OCI-LY3 (cell line): Measurements from ENCODE around the gene CDC42BPA.

ENCODE experiments used
- H2AFZ ChIP-seq: fragments of 200-600, 300-600 bp; shearing (Covaris generic); 2 replicates; pipeline ENCODE4 v1.6.0; 2014; ENCODE audit warnings: antibody characterized with exemption, low read depth, low read length
- H3K27ac ChIP-seq: fragments of 200-600, 300-600 bp; sonication (generic); 2 replicates; pipeline ENCODE4 v1.5.1; 2014; ENCODE audit warnings: mild to moderate bottlenecking, low read length, moderate library complexity, mixed read lengths
- H3K27me3 ChIP-seq: fragments of 200-600, 300-600 bp; sonication (generic); 2 replicates; pipeline ENCODE4 v1.6.1; 2014; ENCODE audit warnings: low read depth, low read length, mixed read lengths
- H3K36me3 ChIP-seq: fragments of 200-600, 300-600 bp; sonication (generic); replicated peaks from 2 replicates; pipeline ENCODE3; 2014; ENCODE audit warnings: low read depth, low read length, mixed read lengths
- H3K4me1 ChIP-seq: fragments of 300-600, 200-600 bp; sonication (generic); 2 replicates; pipeline ENCODE4 v1.6.1; 2014; ENCODE audit warnings: low read length, mixed read lengths
- H3K4me2 ChIP-seq: fragments of 200-600, 300-600 bp; sonication (generic); 2 replicates; pipeline ENCODE4 v1.6.1; 2014; ENCODE audit warnings: low read length, mixed read lengths
- H3K4me3 ChIP-seq: fragments of 300-600, 200-600 bp; sonication (generic); 2 replicates; pipeline ENCODE4 v1.5.1; 2014; ENCODE audit warnings: antibody characterized with exemption, mild to moderate bottlenecking, low read length, moderate library complexity
- H3K79me2 ChIP-seq: fragments of 300-600, 200-600 bp; shearing (Covaris generic); 2 replicates; pipeline ENCODE4 v1.6.1; 2014; ENCODE audit warnings: mild to moderate bottlenecking, low read length, mixed read lengths
- H3K9ac ChIP-seq: fragments of 300-600, 200-600 bp; shearing (Covaris generic); 2 replicates; pipeline ENCODE4 v1.6.0; 2014; ENCODE audit warnings: mild to moderate bottlenecking, low read length, moderate library complexity
- H3K9me3 ChIP-seq: fragments of 200-600, 300-600 bp; shearing (Covaris generic); 2 replicates; pipeline ENCODE4 v1.6.1; 2014; ENCODE audit warnings: low read length, mixed read lengths; ENCODE audit not compliant: insufficient read depth
- H4K20me1 ChIP-seq: fragments of 200-600, 300-600 bp; sonication (generic); 2 replicates; pipeline ENCODE4 v1.6.1; 2016; ENCODE audit warnings: low read length, mixed read lengths; ENCODE audit not compliant: insufficient read depth
- EZH2phosphoT487 ChIP-seq: fragments of 200-600 bp; shearing (Covaris generic); IDR thresholded peaks from 2 replicates; pipeline ENCODE4 v1.6.1; 2018; ENCODE audit warnings: antibody characterized with exemption, mixed run types, low read depth
- TF ChIP-seq, protein P1 (sequence below): fragments of 200-600, 300-600 bp; sonication (generic); IDR thresholded peaks from 2 replicates; pipeline ENCODE4 v1.5.1; 2014; ENCODE audit warnings: antibody characterized with exemption, low read length, low read depth

Gene CDC42BPA

DNA sequence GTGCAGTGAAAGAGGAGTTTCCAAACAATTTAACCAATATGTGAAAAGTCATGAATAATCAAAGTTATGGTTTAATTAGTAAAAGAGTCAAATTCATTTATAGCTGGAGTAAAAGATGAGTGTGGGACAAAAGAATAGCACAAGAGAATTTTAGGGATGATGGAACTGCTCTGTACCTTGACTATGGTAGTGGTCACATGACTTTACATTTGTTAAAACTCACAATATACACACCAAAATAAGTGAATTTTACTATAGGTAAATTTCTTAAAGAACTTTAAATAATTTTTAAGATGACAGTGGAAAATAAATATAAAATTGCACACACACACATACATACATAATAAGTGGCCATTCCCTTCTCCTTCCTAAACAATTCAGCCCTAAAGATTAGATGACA is 13.6 kb downstream of the CDC42BPA start:
- H4K20me1 ChIP-seq: no peaks in the 10 kb centered on the region
- H3K4me3 ChIP-seq: no peak overlapping the region
- H3K4me2 ChIP-seq: no peak overlapping the region
- H3K36me3 ChIP-seq: no peaks in the 10 kb centered on the region
- no peak overlapping the region for H2AFZ ChIP-seq
- H3K9ac ChIP-seq: no peak overlapping the region
- H3K4me1 ChIP-seq: no peaks in the 10 kb centered on the region
- TF ChIP-seq EZH2phosphoT487: no peak
- TF ChIP-seq, protein P1, sequence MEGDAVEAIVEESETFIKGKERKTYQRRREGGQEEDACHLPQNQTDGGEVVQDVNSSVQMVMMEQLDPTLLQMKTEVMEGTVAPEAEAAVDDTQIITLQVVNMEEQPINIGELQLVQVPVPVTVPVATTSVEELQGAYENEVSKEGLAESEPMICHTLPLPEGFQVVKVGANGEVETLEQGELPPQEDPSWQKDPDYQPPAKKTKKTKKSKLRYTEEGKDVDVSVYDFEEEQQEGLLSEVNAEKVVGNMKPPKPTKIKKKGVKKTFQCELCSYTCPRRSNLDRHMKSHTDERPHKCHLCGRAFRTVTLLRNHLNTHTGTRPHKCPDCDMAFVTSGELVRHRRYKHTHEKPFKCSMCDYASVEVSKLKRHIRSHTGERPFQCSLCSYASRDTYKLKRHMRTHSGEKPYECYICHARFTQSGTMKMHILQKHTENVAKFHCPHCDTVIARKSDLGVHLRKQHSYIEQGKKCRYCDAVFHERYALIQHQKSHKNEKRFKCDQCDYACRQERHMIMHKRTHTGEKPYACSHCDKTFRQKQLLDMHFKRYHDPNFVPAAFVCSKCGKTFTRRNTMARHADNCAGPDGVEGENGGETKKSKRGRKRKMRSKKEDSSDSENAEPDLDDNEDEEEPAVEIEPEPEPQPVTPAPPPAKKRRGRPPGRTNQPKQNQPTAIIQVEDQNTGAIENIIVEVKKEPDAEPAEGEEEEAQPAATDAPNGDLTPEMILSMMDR: no peak
- no peaks in the 10 kb centered on the region for H3K9me3 ChIP-seq
- H3K27ac ChIP-seq: no peak overlapping the region
- no peaks in the 10 kb centered on the region for H3K79me2 ChIP-seq
- H3K27me3 ChIP-seq: peaks cover 7% of the 10 kb centered on the region; the same call in 1 of the 2 replicates

DNA sequence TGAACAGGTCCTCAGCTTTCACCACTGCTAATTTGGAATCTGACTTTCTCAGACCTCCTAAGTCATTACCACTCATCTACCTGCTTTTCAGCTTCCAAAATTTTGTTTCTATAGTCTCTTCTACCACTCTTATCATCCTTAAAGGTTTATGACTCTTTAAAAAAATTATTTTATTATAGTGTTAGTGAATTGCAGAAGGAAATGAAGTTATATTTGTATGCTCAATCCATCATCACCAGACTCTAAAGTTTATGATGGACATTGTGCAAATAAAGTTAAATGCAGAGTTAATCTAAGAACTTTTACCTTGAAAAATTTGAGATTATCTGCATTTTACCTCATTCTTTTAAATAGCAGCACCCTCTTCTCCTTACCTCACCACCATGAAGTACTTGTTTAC is 14.6 kb downstream of the CDC42BPA start:
- no peak for TF ChIP-seq EZH2phosphoT487
- TF ChIP-seq, protein P1: no peak
- no peak overlapping the region for H3K9ac ChIP-seq
- H4K20me1 ChIP-seq: no peaks in the 10 kb centered on the region
- no peak overlapping the region for H3K27ac ChIP-seq
- no peak overlapping the region for H2AFZ ChIP-seq
- H3K79me2 ChIP-seq: no peaks in the 10 kb centered on the region
- H3K36me3 ChIP-seq: no peaks in the 10 kb centered on the region
- peaks cover 7% of the 10 kb centered on the region; the same call in 1 of the 2 replicates for H3K27me3 ChIP-seq
- no peak overlapping the region for H3K4me2 ChIP-seq
- H3K9me3 ChIP-seq: no peaks in the 10 kb centered on the region
- no peaks in the 10 kb centered on the region for H3K4me1 ChIP-seq
- no peak overlapping the region for H3K4me3 ChIP-seq

DNA sequence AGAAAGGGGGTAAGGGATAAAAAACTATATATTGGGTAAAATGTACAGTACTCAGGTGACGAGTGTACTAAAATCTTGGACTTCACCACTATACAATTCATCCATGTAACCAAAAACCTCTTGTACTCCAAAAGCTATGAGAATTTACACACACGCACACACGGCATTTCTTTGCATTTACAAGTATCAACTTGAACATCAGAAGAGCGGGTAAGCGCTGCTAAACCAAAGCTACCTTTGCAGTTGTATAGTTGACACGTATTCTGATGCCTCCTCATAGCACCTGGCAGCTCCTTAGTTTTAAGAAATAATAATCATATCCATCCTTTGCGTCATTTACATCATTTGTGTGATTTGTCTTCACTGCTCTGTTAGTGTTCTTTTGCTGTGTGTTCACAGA is 17.6 kb downstream of the CDC42BPA start:
- H3K9me3 ChIP-seq: no peaks in the 10 kb centered on the region
- no peaks in the 10 kb centered on the region for H4K20me1 ChIP-seq
- H3K36me3 ChIP-seq: no peaks in the 10 kb centered on the region
- no peak overlapping the region for H3K4me3 ChIP-seq
- H3K9ac ChIP-seq: no peak overlapping the region
- no peaks in the 10 kb centered on the region for H3K4me1 ChIP-seq
- H2AFZ ChIP-seq: no peak overlapping the region
- TF ChIP-seq, protein P1: no peak
- TF ChIP-seq EZH2phosphoT487: no peak
- 0 out of 2 replicates have a peak, but pooled peaks cover 3% of the 10 kb centered on the region for H3K27me3 ChIP-seq
- H3K79me2 ChIP-seq: no peaks in the 10 kb centered on the region
- H3K4me2 ChIP-seq: no peak overlapping the region
- no peak overlapping the region for H3K27ac ChIP-seq

DNA sequence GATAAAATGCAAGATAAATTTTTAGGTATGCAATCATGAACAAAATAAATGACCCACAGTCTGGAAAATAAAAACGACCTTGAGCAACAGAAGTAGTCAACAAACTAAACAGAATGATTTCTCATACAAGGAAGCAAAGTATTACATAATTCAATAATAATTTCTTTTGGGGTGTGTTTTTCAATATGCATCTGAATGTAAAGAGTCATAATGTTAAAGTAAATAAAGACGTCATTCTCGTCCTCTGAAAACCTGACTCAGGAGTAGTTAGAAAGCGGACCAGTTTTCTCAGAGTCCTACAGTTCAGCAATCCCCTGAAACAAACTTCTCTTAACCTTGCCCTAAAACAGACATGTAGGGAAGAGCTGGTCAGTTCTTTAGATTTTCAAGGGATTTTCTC is 18.6 kb downstream of the CDC42BPA start:
- H3K79me2 ChIP-seq: no peaks in the 10 kb centered on the region
- no peaks in the 10 kb centered on the region for H3K36me3 ChIP-seq
- no peak overlapping the region for H3K4me2 ChIP-seq
- no peak overlapping the region for H3K9ac ChIP-seq
- TF ChIP-seq, protein P1: no peak
- no peak for TF ChIP-seq EZH2phosphoT487
- H3K27me3 ChIP-seq: 0 out of 2 replicates have a peak, but pooled peaks cover 3% of the 10 kb centered on the region
- no peak overlapping the region for H3K4me3 ChIP-seq
- H2AFZ ChIP-seq: no peak overlapping the region
- H3K9me3 ChIP-seq: no peaks in the 10 kb centered on the region
- no peak overlapping the region for H3K27ac ChIP-seq
- H4K20me1 ChIP-seq: no peaks in the 10 kb centered on the region
- H3K4me1 ChIP-seq: no peaks in the 10 kb centered on the region
